Ectodermal cell (in vitro differentiated cells): ENCODE results near the gene SSBP3.
"Not testable (repeated sequence)": the region's sequence is repeated elsewhere in the genome, so short reads cannot be mapped to it uniquely, and the experiment has no call there.

Experiments
- H3K27ac ChIP-seq: 2 replicates; pipeline ENCODE4 v1.7.0; 2013; ENCODE audit warnings: mild to moderate bottlenecking, low read depth, low read length; ENCODE audit not compliant: insufficient read depth, poor library complexity, severe bottlenecking
- H3K27me3 ChIP-seq: 2 replicates; pipeline ENCODE4 v1.7.0; 2013; ENCODE audit warnings: mild to moderate bottlenecking, low read length; ENCODE audit not compliant: insufficient read depth, control insufficient read depth, poor library complexity, severe bottlenecking
- H3K36me3 ChIP-seq: one replicate; pipeline ENCODE4 v1.7.0; 2013; ENCODE audit warnings: low read length; ENCODE audit not compliant: control insufficient read depth, insufficient read depth
- H3K4me1 ChIP-seq: one replicate; pipeline ENCODE4 v1.7.0; 2013; ENCODE audit warnings: low read length; ENCODE audit not compliant: control insufficient read depth, insufficient read depth
- H3K4me3 ChIP-seq: 2 replicates; pipeline ENCODE4 v1.7.0; 2013; ENCODE audit warnings: low read depth, low read length, control low read depth; ENCODE audit not compliant: insufficient read depth
- H3K9me3 ChIP-seq: 2 replicates; pipeline ENCODE4 v1.7.0; 2013; ENCODE audit warnings: mild to moderate bottlenecking, low read length, moderate library complexity; ENCODE audit not compliant: control insufficient read depth
- WGBS, 2 experiments: methylation state at CpG; one replicate each; pipeline ENCODE4 v1.1.7; 2013; ENCODE audit warnings: missing lambda C conversion rate in 2 of 2; 5-methylcytosine and 5-hydroxymethylcytosine counted together

Gene SSBP3

DNA sequence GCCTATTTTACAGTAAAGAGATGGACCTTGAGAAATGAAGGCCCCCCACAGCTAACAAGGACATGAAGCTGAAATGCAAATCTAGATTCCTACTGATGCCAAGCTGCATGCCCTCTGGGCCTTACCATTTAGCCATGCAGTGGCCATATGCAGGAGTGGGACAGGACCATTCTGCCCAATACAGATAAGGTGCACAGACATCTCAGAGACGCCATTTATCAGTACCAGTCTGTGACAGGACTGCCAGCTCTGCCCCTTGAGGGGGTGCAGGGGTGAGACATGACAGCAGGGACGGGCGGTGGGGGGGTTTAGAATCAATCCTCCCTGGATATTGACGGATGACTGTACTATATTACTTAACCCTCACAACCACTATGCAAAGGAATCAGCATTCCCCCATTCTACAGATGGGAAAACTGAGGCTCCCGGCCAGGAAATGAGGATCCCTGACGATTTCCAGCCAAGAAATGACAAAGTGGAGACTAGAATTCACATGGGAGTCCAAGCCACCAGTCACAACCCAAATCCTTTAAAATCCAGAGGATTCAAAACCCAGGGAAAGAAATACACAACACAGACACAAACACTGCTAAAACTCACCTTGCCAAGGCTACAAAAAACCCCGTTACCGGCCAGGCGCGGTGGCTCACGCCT is 10.8 kb downstream of the SSBP3 start:
- no peaks in the 10 kb centered on the region for H3K27me3 ChIP-seq
- no peaks in the 10 kb centered on the region for H3K9me3 ChIP-seq
- 94% methylated on average over 11 of the region's 11 CpGs for WGBS, 2 experiments
- no peak overlapping the region for H3K27ac ChIP-seq
- peaks cover 48% of the 10 kb centered on the region for H3K36me3 ChIP-seq
- H3K4me1 ChIP-seq: peaks cover 35% of the 10 kb centered on the region
- H3K4me3 ChIP-seq: no peak overlapping the region

DNA sequence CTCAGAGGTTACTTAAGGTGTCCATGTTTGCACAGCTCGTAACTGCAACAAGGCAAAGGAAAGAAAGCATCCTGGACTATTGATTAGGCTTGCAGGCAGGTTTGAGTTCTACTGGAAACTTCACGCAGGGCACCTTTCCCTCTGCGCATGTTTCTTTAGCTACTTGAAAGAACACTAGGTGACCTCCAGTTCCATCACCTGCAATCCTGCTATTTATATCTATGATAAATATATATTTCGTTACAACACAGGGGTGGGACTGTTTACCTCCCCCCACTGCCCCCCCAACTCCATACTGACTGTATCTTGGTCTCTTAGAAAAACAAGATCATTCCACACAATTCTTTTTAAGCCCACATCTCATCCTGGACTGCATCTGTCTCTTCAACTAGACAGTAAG is 12.1 kb downstream of the SSBP3 start:
- H3K4me3 ChIP-seq: no peak overlapping the region
- no peaks in the 10 kb centered on the region for H3K27me3 ChIP-seq
- peaks cover 35% of the 10 kb centered on the region for H3K4me1 ChIP-seq
- peaks cover 40% of the 10 kb centered on the region for H3K36me3 ChIP-seq
- WGBS, 2 experiments: 94 to 100% methylated on average over 4 of the region's 4 CpGs
- H3K27ac ChIP-seq: no peak overlapping the region
- H3K9me3 ChIP-seq: no peaks in the 10 kb centered on the region

GRCh38 chr1:54392401-54392800 is 13.8 kb downstream of the SSBP3 start:
- Histone ChIP-seq H3K27me3 (no peaks in the 10 kb centered on the region), H3K4me3 (no peak overlapping the region), H3K9me3 (no peaks in the 10 kb centered on the region), H3K27ac (no peak overlapping the region), H3K4me1 (peaks cover 29% of the 10 kb centered on the region), H3K36me3 (peaks cover 25% of the 10 kb centered on the region)
- 73 to 89% methylated on average over 3 of the region's 3 CpGs for WGBS, 2 experiments

GRCh38 chr1:54391450-54392209 is 14.6 kb downstream of the SSBP3 start:
- 42% methylated on average over 15 of the region's 15 CpGs for WGBS, 2 experiments
- Histone ChIP-seq H3K27me3 (no peaks in the 10 kb centered on the region), H3K36me3 (peaks cover 25% of the 10 kb centered on the region)

GRCh38 chr1:54390655-54391054 is 15.5 kb downstream of the SSBP3 start:
- WGBS, 2 experiments: 95 to 96% methylated on average over 24 of the region's 24 CpGs
- peaks cover 33% of the 10 kb centered on the region for H3K4me1 ChIP-seq
- no peak overlapping the region for H3K4me3 ChIP-seq
- H3K9me3 ChIP-seq: no peaks in the 10 kb centered on the region
- H3K36me3 ChIP-seq: peaks cover 19% of the 10 kb centered on the region
- no peak overlapping the region for H3K27ac ChIP-seq
- H3K27me3 ChIP-seq: no peaks in the 10 kb centered on the region

More at GRCh38 chr1:54391450-54392209, 14.6 kb downstream of the SSBP3 start:
- Histone ChIP-seq H3K4me1 (peaks cover 33% of the 10 kb centered on the region), H3K4me3 (no peak overlapping the region), H3K9me3 (no peaks in the 10 kb centered on the region), H3K27ac (peak overlapping the region; percentile 64)

GRCh38 chr1:54389608-54390007 is 16.6 kb downstream of the SSBP3 start:
- H3K9me3 ChIP-seq, H3K27me3 ChIP-seq, H3K4me3 ChIP-seq, H3K27ac ChIP-seq: not testable (repeated sequence)
- peaks cover 13% of the 10 kb centered on the region for H3K36me3 ChIP-seq
- 92 to 96% methylated on average over 2 of the region's 2 CpGs for WGBS, 2 experiments
- peaks cover 33% of the 10 kb centered on the region for H3K4me1 ChIP-seq

DNA sequence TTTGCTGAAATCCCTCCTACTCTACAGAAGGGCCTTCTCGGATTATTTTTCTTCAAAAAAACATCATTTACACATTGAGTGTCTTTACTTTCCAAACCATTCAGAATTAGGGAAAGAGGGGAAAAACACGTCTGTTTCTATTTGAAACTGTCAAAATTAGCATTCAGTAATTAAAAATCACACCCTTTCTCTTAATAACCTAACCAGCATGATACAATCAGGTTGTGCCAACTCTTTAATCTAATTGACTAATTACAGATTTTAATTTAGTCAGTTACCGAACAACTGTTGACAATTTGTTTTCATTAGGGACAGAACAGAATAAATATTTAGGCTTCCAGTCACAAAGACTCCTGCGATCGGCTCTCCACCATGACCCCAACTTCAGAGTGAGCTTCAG is 18.8 kb downstream of the SSBP3 start:
- 91 to 93% methylated on average over 4 to 5 of the region's 5 CpGs for WGBS, 2 experiments
- Histone ChIP-seq H3K4me1 (peaks cover 24% of the 10 kb centered on the region), H3K9me3 (no peaks in the 10 kb centered on the region), H3K4me3 (no peak overlapping the region), H3K36me3 (peaks cover 2% of the 10 kb centered on the region), H3K27me3 (no peaks in the 10 kb centered on the region), H3K27ac (no peak overlapping the region)

DNA sequence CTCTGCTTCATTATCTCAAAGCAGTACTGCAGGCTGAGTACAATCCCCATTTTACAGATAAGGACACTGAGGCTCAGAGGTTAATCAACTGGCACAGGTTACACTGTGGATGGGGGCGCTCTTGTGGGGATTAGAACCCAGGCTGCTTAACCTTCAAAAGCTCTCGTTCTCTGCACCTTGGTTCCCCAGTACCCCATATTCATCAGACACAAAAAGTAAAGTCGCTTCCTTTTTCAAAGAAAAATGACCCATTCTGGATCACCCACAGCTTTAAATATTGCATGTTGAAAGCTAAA is 20.5 kb downstream of the SSBP3 start:
- Histone ChIP-seq H3K27me3 (no peaks in the 10 kb centered on the region), H3K4me3 (no peak overlapping the region), H3K4me1 (peaks cover 7% of the 10 kb centered on the region), H3K36me3 (no peaks in the 10 kb centered on the region), H3K27ac (no peak overlapping the region), H3K9me3 (no peaks in the 10 kb centered on the region)
- WGBS, 2 experiments: 94 to 97% methylated on average over 3 of the region's 3 CpGs

GRCh38 chr1:54384918-54385726 is 21.1 kb downstream of the SSBP3 start:
- Histone ChIP-seq H3K27me3 (no peaks in the 10 kb centered on the region), H3K4me3 (no peak overlapping the region), H3K36me3 (no peaks in the 10 kb centered on the region), H3K9me3 (no peaks in the 10 kb centered on the region), H3K4me1 (peaks cover 5% of the 10 kb centered on the region), H3K27ac (no peak overlapping the region)
- WGBS, 2 experiments: 88 to 90% methylated on average over 7 of the region's 7 CpGs

GRCh38 chr1:54384471-54384870 is 21.7 kb downstream of the SSBP3 start:
- Histone ChIP-seq H3K4me1 (peaks cover 11% of the 10 kb centered on the region), H3K9me3 (no peaks in the 10 kb centered on the region), H3K27ac (no peak overlapping the region), H3K36me3 (no peaks in the 10 kb centered on the region), H3K4me3 (no peak overlapping the region), H3K27me3 (no peaks in the 10 kb centered on the region)
- 94 to 97% methylated on average over 2 of the region's 2 CpGs for WGBS, 2 experiments
